Erythroblast (primary cell): Measurements from ENCODE around the gene FBXO15.

Source experiments
- GATA1 ChIP-seq: IDR thresholded peaks from 2 replicates; pipeline ENCODE4 v1.6.1; 2011; ENCODE audit warnings: low read depth, mild to moderate bottlenecking, control low read depth, low read length, moderate library complexity
- POLR2A ChIP-seq: IDR thresholded peaks from 2 replicates; pipeline ENCODE4 v1.6.1; 2011; ENCODE audit warnings: mild to moderate bottlenecking, low read length

DNA sequence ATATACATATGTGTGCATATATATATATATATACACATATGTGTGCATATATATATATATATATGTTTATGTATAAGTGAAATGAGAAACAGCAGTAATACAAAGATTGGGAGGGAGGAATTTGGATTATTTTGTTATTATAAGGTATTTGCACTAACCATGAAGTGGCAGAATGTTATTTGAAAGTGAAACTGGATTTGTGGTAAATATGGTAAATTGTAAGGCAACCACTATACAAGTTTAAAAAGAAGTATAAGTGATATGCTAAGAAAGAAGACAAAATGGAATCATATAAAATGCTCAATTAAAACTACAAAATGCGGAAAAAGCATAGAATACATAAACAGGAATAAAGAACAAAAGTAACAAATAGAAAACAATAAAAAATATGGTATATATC is 37.5 kb downstream of the FBXO15 start:
- no peak for TF ChIP-seq POLR2A
- no peak for TF ChIP-seq GATA1
